Measurements from ENCODE around the gene SH3GL2.

DNA sequence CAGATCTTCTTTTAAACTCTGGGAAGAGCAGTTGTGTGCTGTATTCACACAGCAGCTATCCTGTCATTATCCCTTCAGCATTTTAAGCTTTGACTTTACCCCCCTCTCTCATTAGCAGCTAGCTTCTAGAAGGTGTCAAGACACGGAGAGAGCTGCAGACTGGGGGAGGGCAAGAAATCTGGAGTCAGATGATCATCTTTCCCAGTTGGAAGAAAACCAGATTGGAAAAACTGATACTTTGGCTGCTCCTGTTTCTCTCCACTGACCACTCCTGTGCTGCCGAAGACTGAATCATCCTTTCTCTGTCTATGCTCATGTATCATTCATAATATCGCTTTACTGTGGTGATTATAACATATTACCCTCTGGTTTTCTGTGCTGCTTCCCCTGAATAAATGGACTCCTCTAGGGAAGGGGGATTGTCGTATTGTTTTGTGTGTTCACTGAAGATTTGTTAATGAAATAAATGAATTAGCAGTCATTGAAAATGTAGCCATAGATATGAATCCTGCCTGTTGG, 75.1 kb downstream of the SH3GL2 start:
- TF ChIP-seq EP300 (IDR thresholded peaks at IDR 0.05; ENCODE audit: borderline replicate concordance) (no peak), CREB1 (IDR thresholded peaks at IDR 0.05; ENCODE audit: low read depth) (no peak), MAX (IDR thresholded peaks at IDR 0.05) (no peak), YY1 (IDR thresholded peaks at IDR 0.05; ENCODE audit: low read depth) (no peak), CEBPB (IDR thresholded peaks at IDR 0.05) (no peak), EGR1 (IDR thresholded peaks at IDR 0.05) (no peak), TAF1 (IDR thresholded peaks at IDR 0.05; ENCODE audit: low read depth) (no peak), REST (IDR thresholded peaks at IDR 0.05; ENCODE audit: low read depth) (no peak), ZBTB7A (IDR thresholded peaks at IDR 0.05; ENCODE audit: low read depth) (no peak), USF1 (IDR thresholded peaks at IDR 0.05) (no peak), TCF12 (IDR thresholded peaks at IDR 0.05; ENCODE audit: low read depth) (no peak), NFIC (IDR thresholded peaks at IDR 0.05) (no peak)
